HG03432 (cell line): ENCODE results near the gene TRIM29.
"Not testable (repeated sequence)": the region's sequence is repeated elsewhere in the genome, so short reads cannot be mapped to it uniquely, and the experiment has no call there.

Experiments
- ATAC-seq: cut with Tn5 transposase; IDR thresholded peaks from one replicate; pipeline ENCODE4 v1.9.1; 2021; ENCODE audit warnings: mild to moderate bottlenecking, moderate library complexity; ENCODE audit not compliant: unreplicated experiment

Gene TRIM29, protein sequence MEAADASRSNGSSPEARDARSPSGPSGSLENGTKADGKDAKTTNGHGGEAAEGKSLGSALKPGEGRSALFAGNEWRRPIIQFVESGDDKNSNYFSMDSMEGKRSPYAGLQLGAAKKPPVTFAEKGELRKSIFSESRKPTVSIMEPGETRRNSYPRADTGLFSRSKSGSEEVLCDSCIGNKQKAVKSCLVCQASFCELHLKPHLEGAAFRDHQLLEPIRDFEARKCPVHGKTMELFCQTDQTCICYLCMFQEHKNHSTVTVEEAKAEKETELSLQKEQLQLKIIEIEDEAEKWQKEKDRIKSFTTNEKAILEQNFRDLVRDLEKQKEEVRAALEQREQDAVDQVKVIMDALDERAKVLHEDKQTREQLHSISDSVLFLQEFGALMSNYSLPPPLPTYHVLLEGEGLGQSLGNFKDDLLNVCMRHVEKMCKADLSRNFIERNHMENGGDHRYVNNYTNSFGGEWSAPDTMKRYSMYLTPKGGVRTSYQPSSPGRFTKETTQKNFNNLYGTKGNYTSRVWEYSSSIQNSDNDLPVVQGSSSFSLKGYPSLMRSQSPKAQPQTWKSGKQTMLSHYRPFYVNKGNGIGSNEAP

GRCh38 chr11:120137611-120138521, at the start of gene TRIM29:
Gene TRIM29, minus strand, starts transcription at chr11:120138113. Its CDS starts 82 bp downstream, at chr11:120138031.
- ATAC-seq, result no peak

DNA sequence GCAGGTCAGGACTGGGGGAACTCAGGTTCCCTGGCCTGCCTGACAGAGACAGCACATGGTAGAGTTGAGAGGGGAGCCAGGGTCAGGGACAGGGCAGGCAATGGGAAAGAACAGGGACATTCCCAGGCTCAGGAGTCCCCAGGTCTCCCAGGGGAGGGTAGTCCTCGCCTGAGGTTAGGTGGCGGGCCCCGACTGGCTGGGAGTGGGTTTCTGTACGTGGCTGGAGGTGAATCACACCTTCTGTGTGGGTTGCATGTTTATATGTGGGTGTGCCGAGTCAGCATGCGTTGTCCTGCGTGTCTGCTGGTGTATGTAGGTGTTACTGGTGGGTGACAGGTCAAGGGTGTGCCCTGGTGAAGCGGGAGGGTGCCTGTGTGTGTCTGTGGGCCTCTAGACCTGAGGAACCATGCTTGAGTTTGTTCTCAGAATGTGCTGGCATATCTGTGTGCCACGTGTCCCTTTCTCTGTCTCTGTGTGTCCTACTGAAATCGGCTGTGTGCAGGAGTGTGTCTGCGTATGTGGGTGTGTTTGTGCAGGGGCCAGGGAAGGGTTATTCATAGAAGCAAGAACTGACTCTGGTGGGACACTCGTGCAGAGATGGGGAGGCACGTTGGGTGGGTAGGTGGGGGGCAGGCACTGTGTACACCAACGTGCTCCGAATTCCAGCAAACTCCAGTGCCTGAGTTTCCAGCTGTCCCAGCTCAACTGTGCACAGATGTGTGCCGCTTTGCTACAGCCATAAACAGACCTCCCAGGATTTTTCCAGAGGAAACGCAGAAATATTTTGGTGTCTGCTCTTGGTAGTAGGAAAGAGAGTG, 49.1 kb upstream of the TRIM29 start:
- peak; percentile 76 for ATAC-seq

DNA sequence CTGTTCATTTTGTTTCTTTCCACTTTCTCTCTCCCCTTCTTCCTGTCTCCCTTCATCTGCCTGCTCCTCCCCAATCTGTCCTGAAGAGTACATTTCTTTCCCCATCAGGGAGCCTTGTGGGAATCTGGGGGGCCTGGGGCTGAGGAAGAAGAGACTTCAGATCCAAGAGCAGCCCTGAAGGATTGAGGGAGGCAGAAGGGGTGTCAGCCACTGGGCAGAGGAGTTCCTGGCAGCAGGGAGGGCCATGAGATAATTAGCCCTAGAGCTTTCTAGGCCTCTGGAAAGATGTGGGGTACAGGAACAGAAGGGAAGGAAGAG, 48.5 kb upstream of the TRIM29 start:
- no peak for ATAC-seq

- no peak for ATAC-seq
Observed at GRCh38 chr11:120185706-120186455, 48.0 kb upstream of the TRIM29 start.

GRCh38 chr11:120184946-120185705, 47.2 kb upstream of the TRIM29 start:
- no peak for ATAC-seq

- ATAC-seq, result no peak
Observed at GRCh38 chr11:120184371-120184945, 46.5 kb upstream of the TRIM29 start.

DNA sequence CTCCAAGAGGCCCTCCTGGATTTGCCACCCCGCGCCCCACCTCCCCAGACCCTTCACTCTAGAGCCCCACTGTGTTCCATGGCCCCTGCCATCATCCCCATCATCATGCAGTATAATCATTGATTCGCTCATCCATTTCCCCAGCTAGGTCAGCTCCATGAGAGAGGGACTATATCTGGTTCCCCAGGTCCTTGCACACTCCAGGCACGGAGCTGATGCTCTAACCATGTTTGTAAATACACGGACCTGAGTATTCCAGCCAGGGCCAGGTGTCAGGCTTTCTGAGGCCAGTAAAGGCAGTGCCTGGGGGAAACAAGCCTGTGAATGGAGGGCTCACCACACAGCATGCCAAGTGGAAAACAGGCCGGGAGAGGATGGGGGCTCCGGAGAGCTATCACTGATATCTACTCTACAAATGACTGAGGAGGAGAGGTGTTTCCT, 45.8 kb upstream of the TRIM29 start:
- no peak for ATAC-seq

DNA sequence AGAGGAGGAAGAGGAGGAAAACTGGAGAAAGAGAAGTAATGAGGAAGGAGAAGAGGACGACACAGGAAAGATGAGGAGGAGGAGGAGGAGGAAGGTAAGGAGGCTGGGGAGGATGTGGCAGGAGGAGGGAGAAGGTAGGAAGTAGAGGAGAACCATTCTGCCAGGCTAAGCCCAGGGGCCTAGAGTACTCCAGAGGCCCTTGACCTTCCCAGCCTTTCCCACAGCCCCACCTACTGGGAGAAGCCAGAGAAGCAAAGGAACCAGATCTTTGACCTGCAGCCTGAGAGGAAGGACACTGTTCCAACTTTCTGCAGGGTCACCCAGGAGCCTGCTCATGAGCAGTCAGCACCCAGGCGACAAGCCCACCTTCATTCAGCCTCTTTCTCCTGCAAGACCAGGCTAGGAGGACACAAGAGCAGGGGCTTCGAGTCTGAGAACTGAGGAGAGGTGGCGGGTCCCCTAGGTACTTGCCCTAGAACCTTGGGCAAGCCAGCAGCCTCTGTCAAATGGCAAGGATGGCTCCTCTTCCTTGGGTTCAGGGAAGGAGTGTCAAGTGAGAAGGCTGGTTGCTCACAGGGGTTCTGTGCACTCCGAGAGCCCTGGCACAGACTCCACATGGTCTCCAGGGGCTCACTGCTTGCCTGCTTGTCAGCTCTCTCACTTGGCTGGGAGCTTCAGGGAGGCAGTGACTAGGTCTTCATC, 45.0 kb upstream of the TRIM29 start:
- no peak for ATAC-seq

GRCh38 chr11:120182372-120182771, 44.5 kb upstream of the TRIM29 start:
- ATAC-seq, result no peak

GRCh38 chr11:120181376-120181975, 43.6 kb upstream of the TRIM29 start:
- no peak for ATAC-seq

- no peak for ATAC-seq
Observed at GRCh38 chr11:120180551-120181232, 42.8 kb upstream of the TRIM29 start.

DNA sequence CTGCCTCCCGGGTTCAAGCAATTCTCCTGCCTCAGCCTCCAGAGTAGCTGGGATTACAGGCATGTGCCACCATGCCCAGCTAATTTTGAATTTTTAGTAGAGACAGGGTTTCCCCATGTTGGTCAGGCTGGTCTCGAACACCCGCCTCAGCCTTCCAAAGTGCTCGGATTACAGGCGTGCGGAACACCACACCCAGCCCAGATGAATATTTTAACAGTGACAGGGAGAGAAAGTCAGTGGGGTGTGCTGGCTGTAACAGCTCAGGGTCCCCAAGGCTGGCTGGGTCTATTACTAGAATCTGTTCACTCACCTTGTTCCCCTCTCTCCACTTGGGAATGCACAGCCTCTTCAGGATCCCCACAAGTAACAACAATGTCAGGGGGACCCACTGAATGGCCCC, 42.1 kb upstream of the TRIM29 start:
- ATAC-seq, result not testable (repeated sequence)

GRCh38 chr11:120179057-120179672, 41.3 kb upstream of the TRIM29 start:
- ATAC-seq, result no peak

GRCh38 chr11:120178561-120179056, 40.7 kb upstream of the TRIM29 start:
- no peak for ATAC-seq

- ATAC-seq, result no peak
Observed at GRCh38 chr11:120174866-120175265, 37.0 kb upstream of the TRIM29 start.

DNA sequence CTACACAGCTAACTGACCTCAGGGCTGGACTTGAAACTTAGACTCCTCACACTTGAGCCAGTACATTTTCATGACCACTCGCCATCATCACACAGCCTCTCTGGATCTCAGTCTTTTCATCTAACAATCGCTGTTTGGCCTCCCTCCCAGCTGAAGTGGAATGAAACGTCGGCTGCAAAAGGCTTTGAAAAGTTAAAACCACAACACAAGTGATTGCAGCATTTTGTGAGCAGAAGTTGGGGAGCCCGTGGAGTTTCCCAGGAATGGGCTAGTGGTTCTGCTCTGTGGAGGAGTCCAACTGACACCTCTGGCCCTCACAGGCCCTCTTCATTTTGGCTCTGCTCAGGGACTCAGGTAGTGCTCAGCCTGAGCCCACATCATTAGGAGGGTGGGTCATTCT, 35.9 kb upstream of the TRIM29 start:
- ATAC-seq, result no peak
